Transverse colon (tissue), 4 donors: ENCODE results near the gene PDE4D. TPM values are rescaled to one million over a fixed set of nuclear protein-coding genes. Genes with fewer than 3 reads are reported as not detected.

Experiments
- DNase-seq: peaks from one replicate; pipeline ENCODE4 v3.0.0-alpha.2; 2019
- H3K27ac ChIP-seq, 4 donors: fragments of 200-600 bp; sonication (generic); 2 replicates each; pipeline ENCODE4 v1.5.1; 2016 to 2018; ENCODE audit warnings: inconsistent platforms in 4 of 4
- H3K27me3 ChIP-seq: fragments of 200-600 bp; sonication (generic); 2 replicates; pipeline ENCODE4 v1.5.1; 2017; ENCODE audit warnings: inconsistent platforms
- H3K36me3 ChIP-seq, 4 donors: fragments of 200-600 bp; sonication (generic); 2 replicates each; pipeline ENCODE4 v1.5.1; 2017 to 2019; ENCODE audit warnings: inconsistent platforms in 4 of 4
- H3K4me1 ChIP-seq, 4 donors: fragments of 200-600 bp; sonication (generic); 2 replicates each; pipeline ENCODE4 v1.5.1; 2017 to 2020; ENCODE audit warnings: inconsistent platforms in 4 of 4
- H3K4me3 ChIP-seq, 4 donors: fragments of 200-600 bp; sonication (generic); 1 replicate in 1 of 4; 2 replicates in 3 of 4; pipeline versions ENCODE4 v1.5.1 to v1.6.1; 2017 to 2019; ENCODE audit warnings: inconsistent platforms in 4 of 4
- H3K9me3 ChIP-seq, 2 donors: fragments of 200-600 bp; sonication (generic); 2 replicates each; pipeline ENCODE4 v1.5.1; 2017 to 2019; ENCODE audit warnings: inconsistent platforms in 2 of 2
- CTCF ChIP-seq, 5 experiments: fragments of 200-600 bp in 3 of 5; fragments of 450-650 bp in 2 of 5; sonication (generic) in 3 of 5; IDR thresholded peaks; 1 replicate in 2 of 5; 2 replicates in 3 of 5; pipeline ENCODE4 v1.5.1; 2016 to 2017; ENCODE audit warnings: antibody characterized with exemption in 5 of 5, inconsistent platforms in 3 of 5, mild to moderate bottlenecking in 2 of 5, moderate library complexity in 1 of 5
- EP300 ChIP-seq: sonication (generic); formaldehyde crosslinking; IDR thresholded peaks from one replicate; pipeline ENCODE4 v1.6.1; 2017; ENCODE audit warnings: antibody characterized with exemption, low read depth
- POLR2A ChIP-seq: fragments of 450-650 bp; IDR thresholded peaks from one replicate; pipeline ENCODE4 v1.6.1; 2016; ENCODE audit warnings: antibody characterized with exemption, mild to moderate bottlenecking, moderate library complexity
- POLR2AphosphoS5 ChIP-seq, 3 donors: sonication (generic); formaldehyde crosslinking; IDR thresholded peaks; one replicate each; pipeline ENCODE4 v1.6.1; 2016; ENCODE audit warnings: antibody characterized with exemption in 3 of 3
- WGBS, 2 donors: methylation state at CpG; one replicate each; pipeline ENCODE4 v1.1.5; 2018; ENCODE audit warnings: low coverage in 1 of 2; 5-methylcytosine and 5-hydroxymethylcytosine counted together
- in situ Hi-C, 4 donors: fragments of 200-750 bp; cut with MboI; loops; one replicate each; pipeline versions ENCODE4 v1.15.0 to v1.15.1; 2017; ENCODE audit warnings: low sequenced_read_pairs in 3 of 4, low pct_ligation_motif_present in 1 of 4, low pct_unique_long_range_greater_than_20kb in 1 of 4
- intact Hi-C: fragments of 100-400 bp; cut with DNase I; formaldehyde crosslinking; loops from one replicate; pipeline ENCODE4 v1.15.1; 2023; ENCODE audit warnings: low total_unique reads
- total RNA-seq, 4 donors: library from RNA; depleted of rRNA; stranded (reverse); fragments of >200 nt; gene quantifications; one replicate each; pipeline ENCODE4 v1.1.0, GENCODE V29; 2016

PDE4D gene
- total RNA-seq, 4 donors from 2014 or later, result 47.0 to 302 (median 73.6) TPM

GRCh38 chr5:59553992-59554391 is 339.5 kb downstream of the PDE4D start:
- H3K27ac ChIP-seq, result no peak overlapping the region
- DNase-seq, result no peak
- intact Hi-C loops (no loop called here), in situ Hi-C loops (no loop called here)
- no peak for TF ChIP-seq EP300
- no peak for TF ChIP-seq POLR2A
- no peak for TF ChIP-seq CTCF (IDR thresholded peaks at IDR 0.05)
- TF ChIP-seq POLR2AphosphoS5 (IDR thresholded peaks at IDR 0.05), result no peak
- no peaks in the 10 kb centered on the region for H3K27me3 ChIP-seq
- peaks cover 0 to 11% (median 5%) of the 10 kb centered on the region in 4 donors for H3K4me1 ChIP-seq
- no peaks in the 10 kb centered on the region for H3K36me3 ChIP-seq
- no peak overlapping the region for H3K4me3 ChIP-seq
- no peaks in the 10 kb centered on the region for H3K9me3 ChIP-seq

DNA sequence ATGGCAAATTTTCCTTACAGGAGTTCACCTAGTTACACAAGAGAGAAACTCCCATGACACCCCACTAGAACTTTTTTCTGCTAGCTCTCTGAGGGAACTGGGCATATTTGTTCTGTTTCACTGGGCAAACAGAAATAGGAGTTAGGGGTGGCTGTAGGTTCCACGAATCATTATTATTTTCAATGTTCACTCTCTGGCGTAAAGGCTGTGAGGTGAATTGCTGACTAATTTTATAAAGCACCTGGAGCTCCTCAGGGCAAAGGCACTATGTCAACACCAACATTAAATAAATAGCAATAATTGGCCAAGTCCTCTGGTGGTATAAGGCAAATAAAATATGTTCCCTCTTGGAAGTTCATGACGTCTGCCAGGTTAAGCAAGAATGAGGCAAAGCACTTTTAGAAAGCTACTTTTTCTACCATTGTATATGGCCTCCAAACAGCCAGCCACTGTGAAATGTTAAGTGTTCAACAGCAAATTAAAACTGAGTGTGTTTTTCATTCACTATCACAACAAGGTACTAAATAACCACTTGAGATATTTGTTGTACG is 344.6 kb downstream of the PDE4D start:
- H3K36me3 ChIP-seq, result no peaks in the 10 kb centered on the region
- in situ Hi-C loops (no loop called here), intact Hi-C loops (no loop called here)
- TF ChIP-seq POLR2AphosphoS5 (IDR thresholded peaks at IDR 0.05) (no peak), CTCF (IDR thresholded peaks at IDR 0.05) (no peak), EP300 (no peak), POLR2A (no peak)
- peaks cover 10 to 21% (median 12%) of the 10 kb centered on the region in 4 donors for H3K4me1 ChIP-seq
- WGBS, 2 donors, result 60 to 64% methylated on average over 4 of the region's 4 CpGs
- H3K27ac ChIP-seq, result no peak overlapping the region
- no peak for DNase-seq
- no peak overlapping the region for H3K4me3 ChIP-seq
- H3K27me3 ChIP-seq, result no peaks in the 10 kb centered on the region
- no peaks in the 10 kb centered on the region for H3K9me3 ChIP-seq

DNA sequence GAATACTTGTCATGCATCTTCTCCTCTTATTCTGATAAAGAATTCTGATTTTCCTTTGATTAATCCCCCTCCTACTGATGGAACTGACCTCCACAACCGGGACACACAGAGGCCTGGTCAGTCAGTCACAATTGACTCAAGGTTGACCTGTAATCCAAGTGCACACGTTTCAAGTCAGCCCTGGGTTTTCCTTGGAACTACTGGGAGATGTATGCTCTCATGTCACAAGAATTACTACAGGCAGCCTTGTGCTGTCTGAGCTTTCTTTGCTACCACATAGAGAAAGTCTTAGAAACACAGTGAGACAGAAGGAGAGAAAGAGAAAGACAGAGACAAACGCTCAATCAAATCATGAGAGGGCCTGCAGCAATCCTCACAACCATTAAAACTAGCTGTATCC is 345.8 kb downstream of the PDE4D start:
- H3K9me3 ChIP-seq, result no peaks in the 10 kb centered on the region
- intact Hi-C loops, result no loop called here
- no peaks in the 10 kb centered on the region for H3K36me3 ChIP-seq
- H3K4me1 ChIP-seq, result peaks cover 20 to 28% (median 22%) of the 10 kb centered on the region in 4 donors
- no peak for DNase-seq
- H3K4me3 ChIP-seq, result no peak overlapping the region
- in situ Hi-C loops, result no loop called here
- H3K27ac ChIP-seq, result no peak overlapping the region
- H3K27me3 ChIP-seq, result no peaks in the 10 kb centered on the region
- TF ChIP-seq CTCF (IDR thresholded peaks at IDR 0.05) (no peak), POLR2A (no peak), EP300 (no peak), POLR2AphosphoS5 (IDR thresholded peaks at IDR 0.05) (no peak)
- 59 to 86% methylated on average over 3 of the region's 3 CpGs for WGBS, 2 donors

- H3K27ac ChIP-seq, result peak overlapping the region in 3 of 4 donors; percentile 65 to 69 (median 65)
- intact Hi-C loops (no loop called here), in situ Hi-C loops (no loop called here)
- H3K27me3 ChIP-seq, result no peaks in the 10 kb centered on the region
- WGBS, 2 donors, result 83 to 92% methylated on average over 1 to 2 of the region's 2 CpGs
- TF ChIP-seq CTCF (IDR thresholded peaks at IDR 0.05), result no peak
- TF ChIP-seq EP300, result no peak
- TF ChIP-seq POLR2A, result no peak
- TF ChIP-seq POLR2AphosphoS5 (IDR thresholded peaks at IDR 0.05), result no peak
- H3K36me3 ChIP-seq, result no peaks in the 10 kb centered on the region
- H3K4me3 ChIP-seq, result no peak overlapping the region
- peaks cover 24 to 55% (median 42%) of the 10 kb centered on the region in 4 donors for H3K4me1 ChIP-seq
- no peaks in the 10 kb centered on the region for H3K9me3 ChIP-seq
- no peak for DNase-seq
These were observed 349.0 kb downstream of the PDE4D start for GRCh38 chr5:59544573-59544972.
